HG02884 (cell line): ENCODE results near the gene LRCOL1.

ENCODE experiments used
- ATAC-seq: cut with Tn5 transposase; IDR thresholded peaks from one replicate; pipeline ENCODE4 v1.9.1; 2021; ENCODE audit warnings: mild to moderate bottlenecking, moderate library complexity; ENCODE audit not compliant: unreplicated experiment

The LRCOL1 gene

DNA sequence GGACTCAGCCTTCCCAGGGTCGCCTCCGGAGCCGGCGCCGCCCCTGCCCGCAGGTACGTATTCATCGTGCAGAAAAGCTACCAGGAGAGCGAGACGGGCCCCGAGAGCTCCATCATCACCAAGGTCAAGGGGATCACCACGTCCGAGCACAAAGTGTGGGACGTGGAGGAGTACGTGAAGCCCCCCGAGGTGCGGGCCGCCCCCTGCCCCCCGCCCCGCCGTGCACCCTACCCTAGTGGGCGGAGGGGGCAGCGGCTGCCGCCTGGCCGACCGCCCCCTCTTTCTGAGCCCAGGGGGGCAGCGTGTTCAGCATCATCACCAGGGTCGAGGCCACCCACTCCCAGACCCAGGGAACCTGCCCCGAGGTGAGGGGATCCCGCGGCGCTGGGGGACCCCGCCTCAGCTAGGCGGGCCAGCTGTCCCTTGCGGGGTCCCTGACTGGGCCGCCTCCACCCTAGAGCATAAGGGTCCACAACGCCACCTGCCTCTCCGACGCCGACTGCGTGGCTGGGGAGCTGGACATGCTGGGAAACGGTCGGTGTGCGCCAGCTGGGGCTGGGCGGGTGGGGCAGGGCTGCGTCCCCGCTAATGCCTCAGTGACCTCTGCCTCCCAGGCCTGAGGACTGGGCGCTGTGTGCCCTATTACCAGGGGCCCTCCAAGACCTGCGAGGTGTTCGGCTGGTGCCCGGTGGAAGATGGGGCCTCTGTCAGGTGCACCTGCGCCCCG lies 9.2 kb upstream of the LRCOL1 start:
- no peak for ATAC-seq

GRCh38 chr12:132619071-132619385 lies 8.6 kb upstream of the LRCOL1 start:
- ATAC-seq = no peak

GRCh38 chr12:132618683-132619043 lies 8.3 kb upstream of the LRCOL1 start, which contains the start of gene P2RX2:
Gene P2RX2, plus strand, starts transcription at chr12:132618776. Its CDS starts 41 bp downstream, at chr12:132618817.
- ATAC-seq = no peak

- no peak for ATAC-seq
These were observed 7.7 kb upstream of the LRCOL1 start for GRCh38 chr12:132617822-132618682.

DNA sequence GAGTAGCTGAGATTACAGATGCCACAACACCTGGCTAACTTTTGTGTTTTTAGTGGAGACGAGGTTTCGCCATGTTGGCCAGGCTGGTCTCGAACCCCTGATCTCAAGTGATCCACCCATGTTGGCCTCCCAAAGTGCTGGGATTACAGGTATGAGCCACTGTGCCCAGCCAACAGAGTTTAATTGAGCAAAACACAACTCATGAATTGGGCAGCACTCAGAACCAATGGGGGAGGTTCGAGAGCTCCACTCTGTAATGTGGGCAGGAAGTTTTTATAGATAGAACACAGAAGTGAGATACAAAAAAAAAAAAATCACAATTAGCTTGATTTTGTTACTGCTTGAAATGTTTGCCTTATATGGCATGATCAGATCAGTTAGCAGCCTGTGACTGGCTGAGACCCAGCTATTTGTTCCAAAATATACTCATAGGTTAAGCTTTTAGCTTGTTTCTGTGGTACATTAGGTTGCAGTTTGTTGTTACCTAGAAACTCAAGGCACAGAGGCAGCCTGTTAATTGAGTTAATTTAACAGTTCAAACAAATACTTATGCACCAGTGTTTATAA lies 6.8 kb upstream of the LRCOL1 start:
- ATAC-seq = no peak

DNA sequence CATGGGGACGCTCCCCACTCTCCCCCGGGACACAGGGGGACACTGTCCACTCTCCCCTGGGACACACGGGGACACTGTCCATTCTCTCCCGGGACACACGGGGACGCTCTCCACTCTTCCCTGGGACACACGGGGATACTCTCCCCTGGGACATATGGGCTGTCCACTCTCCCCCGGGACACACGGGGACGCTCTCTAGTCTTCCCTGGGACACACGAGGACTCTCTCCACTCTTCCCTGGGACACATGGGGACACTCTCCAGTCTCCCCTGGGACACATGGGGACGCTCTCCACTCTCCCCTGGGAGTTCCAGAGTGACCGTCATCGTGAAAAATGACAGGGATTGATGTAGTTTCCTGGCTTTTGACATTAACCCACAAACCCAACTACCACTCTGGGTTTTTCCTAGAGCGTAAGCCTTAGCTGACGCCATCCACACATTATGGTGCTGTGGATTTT lies 5.2 kb upstream of the LRCOL1 start:
- ATAC-seq = no peak

GRCh38 chr12:132614861-132615578 lies 4.6 kb upstream of the LRCOL1 start:
- ATAC-seq = peak; percentile 59

DNA sequence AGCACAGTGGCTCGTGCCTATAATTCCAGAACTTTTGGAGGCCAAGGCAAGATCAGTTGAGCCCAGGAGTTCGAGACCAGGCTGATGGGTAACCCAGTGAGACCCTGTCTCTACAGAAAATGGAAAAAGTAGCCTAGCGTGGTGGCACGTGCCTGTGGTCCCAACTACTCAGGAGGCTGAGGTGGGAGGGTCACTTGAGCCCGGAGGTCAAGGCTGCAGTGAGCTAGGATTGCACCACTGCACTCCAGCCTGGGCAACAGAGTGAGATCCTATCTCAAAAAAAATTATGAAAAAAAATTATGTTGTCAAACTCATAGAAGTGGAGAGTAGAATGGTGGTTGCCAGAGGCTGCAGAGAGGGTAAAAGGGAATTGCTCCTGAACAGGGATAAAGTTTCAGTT lies 3.6 kb upstream of the LRCOL1 start:
- ATAC-seq = no peak

- ATAC-seq = no peak
These were observed 1.2 kb upstream of the LRCOL1 start for GRCh38 chr12:132611620-132612019.

GRCh38 chr12:132610866-132611602 lies 652 bp upstream of the LRCOL1 start:
- no peak for ATAC-seq

DNA sequence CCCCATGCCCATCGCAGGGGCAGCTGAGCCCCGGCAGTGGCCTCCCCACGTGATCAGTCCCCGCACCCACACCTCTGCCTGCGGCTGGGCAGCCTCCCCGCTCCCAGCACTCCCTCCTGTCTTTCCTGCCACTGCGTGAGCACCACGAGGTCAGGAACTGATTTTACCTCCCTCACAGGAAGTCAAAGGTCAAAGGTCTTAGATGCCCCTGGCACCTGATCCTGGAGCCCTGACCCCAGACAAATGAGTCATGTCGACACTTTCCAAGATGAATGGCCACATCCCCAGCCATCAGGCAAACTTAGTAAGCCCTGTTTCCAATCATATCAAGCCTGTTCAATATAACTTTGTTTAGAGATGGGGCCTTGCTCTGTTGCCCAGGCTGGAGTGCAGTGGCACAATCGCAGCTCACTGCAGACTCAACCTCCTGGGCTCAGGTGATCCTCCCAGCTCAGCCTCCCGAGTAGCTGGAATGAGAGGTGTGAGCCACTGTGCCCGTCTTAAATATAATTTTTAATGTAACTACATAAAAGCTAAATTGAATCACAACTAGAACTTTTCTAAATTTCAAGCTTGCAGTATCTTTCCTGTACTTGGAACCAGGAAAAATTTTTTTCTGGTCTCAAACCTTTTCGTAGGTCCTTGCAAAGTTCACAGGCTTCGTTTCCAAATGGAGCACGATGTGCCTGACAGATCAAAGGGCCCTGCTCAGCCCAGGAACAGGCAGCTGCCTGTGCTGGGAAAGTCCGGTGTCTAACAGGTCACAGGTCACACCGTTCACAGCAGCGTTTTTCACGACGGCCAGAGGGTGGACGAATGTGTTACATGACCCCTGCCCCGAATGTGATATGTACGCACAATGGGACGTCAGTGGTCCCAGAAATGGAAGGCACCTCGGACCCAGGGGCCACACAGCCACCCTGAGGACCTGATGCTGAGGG lies 1.9 kb downstream of the LRCOL1 start:
- ATAC-seq = no peak

GRCh38 chr12:132606927-132607326 lies 3.5 kb downstream of the LRCOL1 start:
- ATAC-seq = no peak

GRCh38 chr12:132606466-132606865 lies 3.9 kb downstream of the LRCOL1 start:
- ATAC-seq = no peak

- ATAC-seq = no peak
These were observed 4.5 kb downstream of the LRCOL1 start for GRCh38 chr12:132605892-132606291.

- ATAC-seq = no peak
These were observed 5.5 kb downstream of the LRCOL1 start for GRCh38 chr12:132604668-132605441.

DNA sequence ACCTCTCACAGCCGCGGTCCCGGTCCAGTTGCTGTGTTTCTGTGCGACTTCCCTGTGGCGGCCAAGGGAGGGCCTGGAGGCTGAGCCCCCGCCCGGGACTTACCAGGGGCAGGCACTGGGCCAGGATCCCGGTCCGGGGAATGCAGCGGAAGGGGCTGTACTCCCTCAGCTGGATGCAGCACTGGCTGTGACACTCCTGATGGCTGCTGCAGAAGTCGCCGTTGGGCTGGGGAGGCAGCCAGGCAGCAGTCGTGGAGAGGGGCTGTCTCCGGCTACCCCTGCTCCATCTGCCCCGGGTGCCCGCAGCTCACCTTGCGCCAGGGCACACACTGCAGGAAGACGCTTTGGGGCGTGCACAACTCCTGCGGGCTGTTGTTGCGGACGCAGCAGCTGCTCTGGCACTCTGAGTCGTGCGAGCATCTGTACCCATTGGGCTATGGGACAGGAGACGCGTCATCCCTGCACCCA lies 6.2 kb downstream of the LRCOL1 start:
- no peak for ATAC-seq

GRCh38 chr12:132603240-132604150 lies 6.9 kb downstream of the LRCOL1 start:
- ATAC-seq = no peak
